Peyer's patch (tissue), 4 donors: ENCODE measurements around the gene GJA3. TPM values are rescaled to one million over a fixed set of nuclear protein-coding genes. Genes with fewer than 3 reads are reported as not detected.

ENCODE experiments used
- DNase-seq, 3 donors: peaks; one replicate each; pipeline ENCODE4 v3.0.0-alpha.2; 2017 to 2019
- H3K27ac ChIP-seq, 4 donors: fragments of 200-600 bp; sonication (generic); one replicate each; pipeline ENCODE4 v1.5.1; 2016 to 2019
- H3K27me3 ChIP-seq, 2 donors: fragments of 200-600 bp; sonication (generic); one replicate each; pipeline ENCODE4 v1.5.1; 2019
- H3K36me3 ChIP-seq, 3 donors: fragments of 200-600 bp; sonication (generic); one replicate each; pipeline ENCODE4 v1.5.1; 2016 to 2019
- H3K4me1 ChIP-seq, 4 donors: fragments of 200-600 bp; sonication (generic); one replicate each; pipeline ENCODE4 v1.5.1; 2016 to 2019
- H3K4me3 ChIP-seq, 4 donors: fragments of 200-600 bp; sonication (generic); 1 replicate in 3 of 4; 2 replicates in 1 of 4; pipeline ENCODE4 v1.5.1; 2016 to 2019; ENCODE audit warnings: mild to moderate bottlenecking in 1 of 4
- H3K9me3 ChIP-seq, 4 donors: fragments of 200-600 bp; sonication (generic); one replicate each; pipeline ENCODE4 v1.5.1; 2016 to 2019; ENCODE audit warnings: mild to moderate bottlenecking in 1 of 4
- CTCF ChIP-seq, 6 experiments: fragments of 450-650 bp in 4 of 6; fragments of 200-600 bp in 2 of 6; sonication (generic) in 1 of 6; IDR thresholded peaks; one replicate each; pipeline ENCODE4 v1.5.1; 2017 to 2019; ENCODE audit warnings: antibody characterized with exemption in 6 of 6, mild to moderate bottlenecking in 3 of 6, moderate library complexity in 1 of 6
- POLR2A ChIP-seq, 2 donors: fragments of 450-650 bp; IDR thresholded peaks; one replicate each; pipeline ENCODE4 v1.5.1; 2017; ENCODE audit warnings: antibody characterized with exemption in 2 of 2, mild to moderate bottlenecking in 2 of 2, moderate library complexity in 2 of 2
- total RNA-seq, 4 donors: library from RNA; depleted of rRNA; stranded (reverse); fragments of >200 nt; gene quantifications; one replicate each; pipeline ENCODE4 v1.1.0, GENCODE V29; 2016

The GJA3 gene
- total RNA-seq, 4 donors from 2014 or later, result not detected

DNA sequence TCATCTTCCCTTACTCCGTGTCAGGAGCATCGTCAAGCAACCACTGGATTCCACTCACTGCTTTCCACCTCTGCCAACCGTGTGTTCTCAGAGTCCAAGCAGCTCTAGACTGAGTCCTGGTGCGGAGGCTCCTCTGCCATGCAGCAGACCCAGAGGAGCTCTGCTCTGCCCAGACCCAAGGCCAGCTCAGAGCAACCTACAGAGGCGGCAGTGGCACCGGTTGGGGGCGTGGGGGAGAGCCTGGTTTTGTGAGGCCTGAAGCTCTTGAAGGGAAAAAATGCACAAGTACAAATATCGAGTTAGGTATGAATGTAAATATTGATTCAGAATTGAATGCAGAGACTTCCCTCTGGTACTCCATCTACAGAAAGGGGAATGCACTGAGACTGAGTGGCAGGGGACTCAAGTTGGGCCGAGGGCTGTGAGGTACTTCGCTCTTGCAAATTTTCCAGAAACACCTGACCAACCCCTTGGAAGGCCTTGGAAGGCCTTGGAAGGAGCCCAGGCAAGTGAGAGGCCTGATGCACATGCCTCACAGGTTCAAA is 46.7 kb downstream of the GJA3 start:
- Histone ChIP-seq H3K27ac (no peak overlapping the region), H3K4me1 (peaks cover 0 to 3% (median 0%) of the 10 kb centered on the region in 4 donors), H3K27me3 (no peaks in the 10 kb centered on the region), H3K36me3 (no peaks in the 10 kb centered on the region), H3K9me3 (no peaks in the 10 kb centered on the region), H3K4me3 (no peak overlapping the region)
- TF ChIP-seq CTCF (IDR thresholded peaks at IDR 0.05) (no peak), POLR2A (IDR thresholded peaks at IDR 0.05) (no peak)
- peak in 1 of 3 donors; percentile 8 for DNase-seq

- no peaks in the 10 kb centered on the region for H3K4me1 ChIP-seq
- H3K27me3 ChIP-seq, result no peaks in the 10 kb centered on the region
- no peak for DNase-seq
- H3K9me3 ChIP-seq, result no peaks in the 10 kb centered on the region
- TF ChIP-seq POLR2A (IDR thresholded peaks at IDR 0.05) (no peak), CTCF (IDR thresholded peaks at IDR 0.05) (no peak)
- no peaks in the 10 kb centered on the region for H3K36me3 ChIP-seq
- no peak overlapping the region for H3K27ac ChIP-seq
- no peak overlapping the region for H3K4me3 ChIP-seq
Measured at GRCh38 chr13:20109037-20109436, 51.8 kb downstream of the GJA3 start.

DNA sequence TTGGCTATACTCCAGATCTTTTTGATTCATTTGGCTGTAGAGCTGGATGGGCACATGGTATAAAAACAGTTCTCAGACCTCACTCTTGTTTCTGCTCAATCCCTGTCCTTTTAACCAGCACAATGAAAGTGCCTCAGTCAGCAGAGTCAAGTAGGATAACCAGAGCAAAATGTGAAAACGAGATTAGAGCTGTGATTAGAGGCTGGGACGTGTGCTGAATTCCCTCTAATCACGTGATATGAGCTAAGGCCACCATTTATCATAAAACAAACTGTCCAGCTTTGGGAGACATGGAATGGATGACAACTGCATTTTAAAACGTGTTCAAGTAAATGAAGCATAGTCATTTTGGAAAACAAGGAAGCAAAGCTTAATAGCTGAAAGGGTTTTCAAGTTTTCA is 54.1 kb downstream of the GJA3 start:
- no peak for DNase-seq
- H3K27me3 ChIP-seq, result no peaks in the 10 kb centered on the region
- TF ChIP-seq CTCF (IDR thresholded peaks at IDR 0.05), result no peak
- TF ChIP-seq POLR2A (IDR thresholded peaks at IDR 0.05), result no peak

DNA sequence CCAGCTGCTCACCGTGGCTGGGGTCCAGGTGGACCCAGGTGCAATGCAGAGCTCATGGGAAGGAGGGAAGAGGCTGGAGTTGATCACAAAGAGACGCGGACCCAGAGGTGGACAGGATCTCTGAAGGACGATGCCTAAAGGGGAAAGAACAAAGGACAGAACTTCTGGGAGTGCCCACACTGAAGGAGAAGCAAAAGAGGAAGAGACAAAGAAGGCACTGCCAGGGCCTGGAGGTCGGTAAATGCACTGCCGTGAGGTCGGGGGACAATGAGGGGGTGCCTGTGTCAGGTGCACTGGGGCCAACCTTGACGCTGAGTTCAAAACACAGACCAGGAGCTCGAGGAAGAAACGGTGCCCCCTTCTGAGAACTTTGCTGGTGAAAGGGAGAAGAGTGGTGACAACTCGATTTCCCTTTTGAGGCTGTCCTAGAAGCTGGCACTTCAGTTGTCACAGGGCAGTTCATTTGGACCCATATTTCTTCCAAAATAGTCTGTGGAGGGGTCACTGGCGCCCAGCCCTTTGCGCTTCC is 55.6 kb downstream of the GJA3 start:
- H3K4me1 ChIP-seq, result no peaks in the 10 kb centered on the region
- DNase-seq, result no peak
- no peak for TF ChIP-seq POLR2A (IDR thresholded peaks at IDR 0.05)
- no peaks in the 10 kb centered on the region for H3K27me3 ChIP-seq
- no peak overlapping the region for H3K27ac ChIP-seq
- no peaks in the 10 kb centered on the region for H3K36me3 ChIP-seq
- H3K4me3 ChIP-seq, result no peak overlapping the region
- no peaks in the 10 kb centered on the region for H3K9me3 ChIP-seq

More for the DNA sequence above, 54.1 kb downstream of the GJA3 start:
- H3K9me3 ChIP-seq, result no peaks in the 10 kb centered on the region
- no peaks in the 10 kb centered on the region for H3K4me1 ChIP-seq
- H3K36me3 ChIP-seq, result no peaks in the 10 kb centered on the region
- H3K27ac ChIP-seq, result no peak overlapping the region
- no peak overlapping the region for H3K4me3 ChIP-seq

DNA sequence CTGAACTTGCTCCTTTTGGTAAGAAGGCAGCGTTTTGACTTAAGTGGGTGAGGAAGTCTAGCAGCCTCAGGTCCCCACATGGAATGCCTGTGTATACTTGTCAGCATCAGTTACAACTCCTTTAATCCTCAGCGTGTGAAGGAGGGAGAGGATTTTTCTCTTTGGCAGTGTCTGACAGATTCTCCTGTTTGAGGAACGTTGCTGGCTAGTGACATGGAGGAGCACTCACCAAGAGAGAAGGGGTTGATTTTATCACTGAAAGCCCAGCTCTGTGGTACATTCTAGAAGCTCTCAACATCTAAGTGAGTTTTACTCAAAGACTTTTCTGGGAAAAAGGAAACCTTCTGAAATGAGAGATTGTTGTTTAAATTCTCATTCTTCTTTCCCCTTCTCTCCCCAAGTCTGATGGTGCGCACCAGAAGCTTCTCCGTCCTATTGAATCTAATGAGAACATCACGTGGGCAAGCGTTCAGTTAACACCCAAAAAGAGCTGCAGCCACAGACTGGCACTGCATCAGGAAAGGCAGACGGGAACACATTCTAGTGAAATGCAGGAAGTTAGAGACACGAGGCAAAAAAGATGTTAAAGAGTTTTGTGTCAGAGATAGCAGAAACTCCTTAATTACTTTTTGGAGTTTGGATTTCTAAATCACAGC is 58.2 kb downstream of the GJA3 start:
- Histone ChIP-seq H3K4me1 (no peaks in the 10 kb centered on the region), H3K4me3 (no peak overlapping the region), H3K27me3 (no peaks in the 10 kb centered on the region), H3K9me3 (no peaks in the 10 kb centered on the region), H3K36me3 (no peaks in the 10 kb centered on the region), H3K27ac (no peak overlapping the region)
- no peak for TF ChIP-seq POLR2A (IDR thresholded peaks at IDR 0.05)
- TF ChIP-seq CTCF (IDR thresholded peaks at IDR 0.05), result no peak
- peak in 1 of 3 donors; percentile 18 for DNase-seq

DNA sequence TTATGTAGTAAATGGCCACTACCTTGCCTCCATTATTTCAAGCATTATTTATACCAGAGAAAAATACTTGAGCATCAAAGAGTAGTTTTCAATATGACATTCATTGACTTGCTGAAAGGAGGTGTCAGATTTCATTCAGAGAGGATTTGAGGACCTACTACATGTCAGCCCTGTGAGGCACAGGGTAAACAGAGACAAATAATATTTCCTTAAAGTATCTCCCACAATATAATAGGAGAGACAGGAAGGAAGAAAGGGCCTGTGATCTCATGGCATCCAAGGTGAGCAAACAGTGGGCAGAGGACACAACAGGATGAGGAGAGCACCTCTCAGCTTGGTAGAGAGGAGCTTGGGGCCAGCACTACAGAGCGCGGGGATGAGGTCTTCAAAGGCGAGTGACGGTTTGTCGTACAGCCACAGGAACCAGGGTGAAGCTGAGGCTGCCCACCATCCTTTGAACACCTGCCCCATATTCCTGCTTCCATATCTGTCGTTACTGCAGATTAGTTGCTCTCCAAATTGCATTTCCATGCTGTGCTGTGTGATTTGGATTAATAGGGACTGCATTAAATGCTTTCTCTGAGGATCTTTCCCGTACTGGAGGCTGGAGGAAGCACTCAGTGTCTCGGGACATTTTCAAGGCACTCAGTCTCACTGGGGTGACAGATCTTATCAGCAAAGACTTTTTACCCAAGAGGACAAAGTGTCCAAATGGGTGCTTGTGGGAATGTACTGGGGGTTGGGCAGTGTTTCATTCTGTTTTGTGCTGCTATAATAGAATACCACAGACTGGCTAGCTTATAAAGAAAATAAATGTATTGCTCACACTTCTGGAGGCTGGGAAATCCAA is 59.2 kb downstream of the GJA3 start:
- no peak overlapping the region for H3K4me3 ChIP-seq
- no peaks in the 10 kb centered on the region for H3K9me3 ChIP-seq
- TF ChIP-seq CTCF (IDR thresholded peaks at IDR 0.05), result no peak
- TF ChIP-seq POLR2A (IDR thresholded peaks at IDR 0.05), result no peak
- DNase-seq, result peak in 1 of 3 donors; percentile 7
- H3K36me3 ChIP-seq, result no peaks in the 10 kb centered on the region
- H3K27ac ChIP-seq, result no peak overlapping the region
- no peaks in the 10 kb centered on the region for H3K27me3 ChIP-seq
- H3K4me1 ChIP-seq, result no peaks in the 10 kb centered on the region
